Thyroid gland (tissue), 4 donors: ENCODE results near the gene GREB1L. TPM values are rescaled to one million over a fixed set of nuclear protein-coding genes. Genes with fewer than 3 reads are reported as not detected.

Experiments
- DNase-seq, 2 donors: peaks; one replicate each; pipeline ENCODE4 v3.0.0-alpha.2; 2019
- H3K27ac ChIP-seq, 3 donors: fragments of 200-600 bp; sonication (generic); 1 replicate in 2 of 3; 2 replicates in 1 of 3; pipeline ENCODE4 v1.5.1; 2016 to 2019; ENCODE audit warnings: mild to moderate bottlenecking in 1 of 3, moderate library complexity in 1 of 3
- H3K27me3 ChIP-seq: fragments of 200-600 bp; sonication (generic); one replicate; pipeline ENCODE4 v1.5.1; 2019
- H3K36me3 ChIP-seq, 2 donors: fragments of 200-600 bp; sonication (generic); one replicate each; pipeline ENCODE4 v1.5.1; 2016 to 2019
- H3K4me1 ChIP-seq, 2 donors: fragments of 200-600 bp; sonication (generic); one replicate each; pipeline ENCODE4 v1.5.1; 2017 to 2019
- H3K4me3 ChIP-seq, 3 donors: fragments of 200-600 bp; sonication (generic); replicated peaks in 1 of 3; 1 replicate in 2 of 3; 2 replicates in 1 of 3; pipeline ENCODE4 v1.5.1; 2016; ENCODE audit warnings: mild to moderate bottlenecking in 1 of 3
- H3K9me3 ChIP-seq: fragments of 200-600 bp; sonication (generic); one replicate; pipeline ENCODE4 v1.5.1; 2017
- POLR2A ChIP-seq, 2 donors: fragments of 450-650 bp; IDR thresholded peaks; one replicate each; pipeline ENCODE4 v1.6.1; 2017; ENCODE audit warnings: antibody characterized with exemption in 2 of 2, mild to moderate bottlenecking in 2 of 2, moderate library complexity in 1 of 2
- WGBS, 2 donors: methylation state at CpG; one replicate each; pipeline ENCODE4 v1.1.5; 2017; 5-methylcytosine and 5-hydroxymethylcytosine counted together
- intact Hi-C: fragments of 100-400 bp; cut with DNase I; formaldehyde crosslinking; loops from one replicate; pipeline ENCODE4 v1.15.1; 2023
- total RNA-seq, 4 donors: library from RNA; depleted of rRNA; stranded (reverse); fragments of >200 nt; gene quantifications; one replicate each; pipeline ENCODE4 v1.2.3, GENCODE V29; 2016
- TF ChIP-seq, protein P1 (sequence below), 6 experiments: fragments of 200-600 bp in 3 of 6; fragments of 450-650 bp in 3 of 6; sonication (generic) in 3 of 6; IDR thresholded peaks; one replicate each; pipeline ENCODE4 v1.5.1; 2016 to 2019; ENCODE audit warnings: antibody characterized with exemption in 6 of 6, mild to moderate bottlenecking in 2 of 6, inconsistent platforms in 1 of 6, moderate library complexity in 1 of 6

GREB1L gene
- total RNA-seq, 4 donors from 2014 or later, result 25.0 to 43.5 (median 31.8) TPM

DNA sequence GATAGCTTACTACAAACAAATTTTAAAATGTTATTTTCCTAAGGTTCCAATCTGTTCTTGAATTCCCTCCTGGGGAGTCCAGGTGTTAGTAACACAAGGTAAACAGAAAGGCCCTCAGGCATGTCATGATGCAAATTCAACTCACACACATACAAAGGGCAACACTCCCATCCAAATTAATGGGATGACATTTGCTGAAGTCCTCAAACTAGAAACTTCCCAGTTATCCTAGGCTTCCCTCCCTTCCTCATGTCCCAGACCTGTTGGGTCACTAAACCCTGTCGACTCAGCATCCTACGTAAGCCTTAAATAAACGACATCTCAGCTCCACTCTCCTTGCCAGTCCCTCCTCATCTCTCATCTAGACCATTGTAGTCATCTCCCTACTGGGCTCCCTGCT, 85.1 kb downstream of the GREB1L start:
- no peak for DNase-seq
- H3K36me3 ChIP-seq, result no peaks in the 10 kb centered on the region
- 56 to 61% methylated on average over 3 of the region's 3 CpGs for WGBS, 2 donors
- H3K4me1 ChIP-seq, result peaks cover 33 to 38% of the 10 kb centered on the region in 2 donors
- no peaks in the 10 kb centered on the region for H3K27me3 ChIP-seq
- TF ChIP-seq, protein P1, sequence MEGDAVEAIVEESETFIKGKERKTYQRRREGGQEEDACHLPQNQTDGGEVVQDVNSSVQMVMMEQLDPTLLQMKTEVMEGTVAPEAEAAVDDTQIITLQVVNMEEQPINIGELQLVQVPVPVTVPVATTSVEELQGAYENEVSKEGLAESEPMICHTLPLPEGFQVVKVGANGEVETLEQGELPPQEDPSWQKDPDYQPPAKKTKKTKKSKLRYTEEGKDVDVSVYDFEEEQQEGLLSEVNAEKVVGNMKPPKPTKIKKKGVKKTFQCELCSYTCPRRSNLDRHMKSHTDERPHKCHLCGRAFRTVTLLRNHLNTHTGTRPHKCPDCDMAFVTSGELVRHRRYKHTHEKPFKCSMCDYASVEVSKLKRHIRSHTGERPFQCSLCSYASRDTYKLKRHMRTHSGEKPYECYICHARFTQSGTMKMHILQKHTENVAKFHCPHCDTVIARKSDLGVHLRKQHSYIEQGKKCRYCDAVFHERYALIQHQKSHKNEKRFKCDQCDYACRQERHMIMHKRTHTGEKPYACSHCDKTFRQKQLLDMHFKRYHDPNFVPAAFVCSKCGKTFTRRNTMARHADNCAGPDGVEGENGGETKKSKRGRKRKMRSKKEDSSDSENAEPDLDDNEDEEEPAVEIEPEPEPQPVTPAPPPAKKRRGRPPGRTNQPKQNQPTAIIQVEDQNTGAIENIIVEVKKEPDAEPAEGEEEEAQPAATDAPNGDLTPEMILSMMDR (IDR thresholded peaks at IDR 0.05), result no peak
- no peak for TF ChIP-seq POLR2A (IDR thresholded peaks at IDR 0.05)
- intact Hi-C loops, result no loop called here
- H3K27ac ChIP-seq, result no peak overlapping the region
- no peak overlapping the region for H3K4me3 ChIP-seq
- H3K9me3 ChIP-seq, result no peaks in the 10 kb centered on the region

DNA sequence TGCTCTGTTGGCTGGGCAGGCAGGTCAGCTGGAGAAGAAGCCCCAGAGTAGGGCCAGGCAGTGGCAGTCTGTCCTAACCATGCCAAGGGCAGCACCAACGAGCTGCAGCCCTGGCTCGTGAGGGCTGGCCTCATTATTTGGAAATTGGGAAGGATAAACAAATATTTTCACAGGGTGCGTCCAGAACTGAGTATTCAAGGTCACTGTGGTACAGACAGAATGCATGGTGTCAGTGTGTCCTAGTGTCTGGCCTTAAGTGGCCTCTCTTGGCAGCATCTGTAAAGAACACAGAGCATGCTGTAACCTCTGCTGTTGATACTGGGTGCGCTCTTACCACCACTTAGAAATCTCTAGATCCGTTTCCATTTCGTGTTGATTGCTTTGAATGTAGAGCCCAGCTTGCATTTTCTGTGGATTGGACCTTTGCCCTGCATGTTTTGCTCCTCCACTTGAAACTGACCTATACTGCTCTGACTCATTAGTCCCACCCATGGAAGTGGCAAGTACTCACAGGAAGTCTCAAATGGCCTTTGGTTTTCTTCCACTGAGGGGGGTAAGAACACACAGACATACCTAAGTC, 88.2 kb downstream of the GREB1L start:
- H3K4me1 ChIP-seq, result peaks cover 33 to 38% of the 10 kb centered on the region in 2 donors
- intact Hi-C loops, result no loop called here
- no peak overlapping the region for H3K4me3 ChIP-seq
- no peaks in the 10 kb centered on the region for H3K36me3 ChIP-seq
- no peaks in the 10 kb centered on the region for H3K9me3 ChIP-seq
- H3K27me3 ChIP-seq, result no peaks in the 10 kb centered on the region
- peak in 1 of 2 donors; percentile 3 for TF ChIP-seq POLR2A (IDR thresholded peaks at IDR 0.05)
- TF ChIP-seq, protein P1 (IDR thresholded peaks at IDR 0.05), result no peak
- WGBS, 2 donors, result 25 to 32% methylated on average over 6 of the region's 6 CpGs
- peak overlapping the region; percentile 53 to 86 (median 81) for H3K27ac ChIP-seq
- peak; percentile 82 to 83 for DNase-seq

DNA sequence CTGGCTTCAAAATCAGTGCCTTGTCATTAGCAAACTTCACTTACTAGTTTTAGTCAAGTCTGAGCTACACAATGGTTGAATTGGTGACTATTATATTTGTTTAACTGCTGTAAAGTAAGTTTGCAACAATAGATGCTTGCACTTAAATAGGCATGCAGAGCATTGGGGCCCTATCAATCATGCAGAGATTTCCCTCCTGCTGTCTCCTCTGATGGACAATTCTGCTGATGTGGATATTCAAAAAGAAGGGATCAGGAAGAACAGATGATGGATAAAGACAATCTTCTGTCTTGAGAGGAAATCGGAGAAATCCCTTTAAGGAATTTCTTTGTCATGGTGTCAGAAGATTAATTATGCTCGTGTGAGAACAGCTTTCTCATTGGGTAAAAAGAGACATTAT, 89.0 kb downstream of the GREB1L start:
- Histone ChIP-seq H3K4me1 (peaks cover 38 to 44% of the 10 kb centered on the region in 2 donors), H3K27ac (peak overlapping the region; percentile 53 to 86 (median 71)), H3K9me3 (no peaks in the 10 kb centered on the region), H3K27me3 (no peaks in the 10 kb centered on the region), H3K36me3 (no peaks in the 10 kb centered on the region), H3K4me3 (no peak overlapping the region)
- TF ChIP-seq, protein P1 (IDR thresholded peaks at IDR 0.05), result no peak
- no peak for TF ChIP-seq POLR2A (IDR thresholded peaks at IDR 0.05)
- intact Hi-C loops, result no loop called here
- no peak for DNase-seq
- WGBS, 2 donors, result 71 to 79% methylated on average over 2 of the region's 2 CpGs

- 61 to 65% methylated on average over 5 of the region's 5 CpGs for WGBS, 2 donors
- peak overlapping the region in 2 of 3 donors; percentile 41 to 60 for H3K27ac ChIP-seq
- no peaks in the 10 kb centered on the region for H3K9me3 ChIP-seq
- TF ChIP-seq, protein P1 (IDR thresholded peaks at IDR 0.05), result no peak
- no peak for TF ChIP-seq POLR2A (IDR thresholded peaks at IDR 0.05)
- H3K27me3 ChIP-seq, result no peaks in the 10 kb centered on the region
- H3K4me1 ChIP-seq, result peaks cover 19 to 27% of the 10 kb centered on the region in 2 donors
- no peaks in the 10 kb centered on the region for H3K36me3 ChIP-seq
- DNase-seq, result no peak
- intact Hi-C loops, result no loop called here
- no peak overlapping the region for H3K4me3 ChIP-seq
These were observed 94.0 kb downstream of the GREB1L start for GRCh38 chr18:21335927-21336488.

DNA sequence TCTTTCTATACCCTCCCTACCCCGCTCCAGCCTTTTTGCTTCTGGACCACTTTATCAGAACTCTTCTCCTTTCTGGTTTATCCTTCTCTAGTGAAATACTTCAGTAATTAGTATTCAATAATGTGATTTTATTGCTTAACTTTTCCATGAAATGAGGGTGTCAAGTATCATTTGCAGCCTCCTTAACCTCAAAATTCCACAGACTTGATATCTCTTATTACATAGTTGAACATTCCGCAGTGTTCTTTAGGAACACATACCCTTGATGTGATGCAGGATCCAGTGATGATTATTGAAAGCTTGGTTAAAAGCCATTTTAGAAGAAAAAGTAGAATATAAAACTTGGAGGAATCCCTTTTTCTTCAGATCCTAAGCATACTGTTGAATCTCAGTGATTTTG, 94.8 kb downstream of the GREB1L start:
- H3K27ac ChIP-seq, result peak overlapping the region in 2 of 3 donors; percentile 41 to 60
- TF ChIP-seq, protein P1 (IDR thresholded peaks at IDR 0.05), result no peak
- TF ChIP-seq POLR2A (IDR thresholded peaks at IDR 0.05), result no peak
- 89 to 92% methylated on average over 2 of the region's 2 CpGs for WGBS, 2 donors
- H3K36me3 ChIP-seq, result no peaks in the 10 kb centered on the region
- no peaks in the 10 kb centered on the region for H3K27me3 ChIP-seq
- intact Hi-C loops, result no loop called here
- H3K4me3 ChIP-seq, result no peak overlapping the region
- peaks cover 12 to 26% of the 10 kb centered on the region in 2 donors for H3K4me1 ChIP-seq
- no peaks in the 10 kb centered on the region for H3K9me3 ChIP-seq
- DNase-seq, result no peak
